Pancreas (tissue), 10 donors: ENCODE results near the gene ROM1. TPM values are rescaled to one million over a fixed set of nuclear protein-coding genes. Genes with fewer than 3 reads are reported as not detected.

ENCODE experiments used
- ATAC-seq, 4 donors: fragments of 200-7000 bp; cut with Tn5 transposase; one replicate each; pipeline versions ENCODE4 v1.8.0 to v1.9.1; 2020; ENCODE audit warnings: mild to moderate bottlenecking in 4 of 4, moderate library complexity in 4 of 4
- DNase-seq, 6 donors: peaks; one replicate each; pipeline ENCODE4 v3.0.0-alpha.2; 2020
- FAIRE-seq: peaks from 2 replicates; lab custom pipeline; 2012; peaks lifted over from hg19 to GRCh38; lab: Jason Lieb, UNC
- H3K27ac ChIP-seq, 4 donors: fragments of 200-600 bp; sonication (generic); 1 replicate in 3 of 4; 2 replicates in 1 of 4; pipeline versions ENCODE4 v1.5.0 to v1.8.0; 2020
- H3K27me3 ChIP-seq, 4 donors: fragments of 200-600 bp; one replicate each; pipeline ENCODE4 v1.8.0; 2021
- H3K36me3 ChIP-seq, 3 donors: fragments of 200-600 bp; sonication (generic) in 1 of 3; one replicate each; pipeline versions ENCODE4 v1.5.0 to v1.8.0; 2020 to 2021
- H3K4me1 ChIP-seq, 3 donors: fragments of 200-600 bp; one replicate each; pipeline ENCODE4 v1.8.0; 2021
- H3K4me3 ChIP-seq, 4 donors: fragments of 200-600 bp; sonication (generic) in 2 of 4; one replicate each; pipeline versions ENCODE4 v1.5.0 to v1.8.0; 2020 to 2021
- H3K9me3 ChIP-seq, 4 donors: fragments of 200-600 bp; one replicate each; pipeline ENCODE4 v1.8.0; 2021
- WGBS, 2 donors: extraction: QIAGEN DNeasy Blood & Tissue Kit; methylation state at CpG; one replicate each; pipeline ENCODE4 v1.1.7; 2013; 5-methylcytosine and 5-hydroxymethylcytosine counted together
- intact Hi-C, 3 donors: fragments of 100-400 bp; cut with DNase I; formaldehyde crosslinking; loops; one replicate each; pipeline versions ENCODE4 v1.11.1 to v1.14.2; 2022
- polyA plus RNA-seq, 2 donors: library from polyadenylated mRNA; stranded (reverse); fragments of 200-250 nt; gene quantifications; one replicate each; pipeline ENCODE4 v1.2.3, GENCODE V29; 2013
- total RNA-seq, 6 donors: library from RNA; stranded (reverse); fragmentation: NEBNext Ultra II Directional in 4 of 6; extraction: Animal tissue kit (Norgen Biotek cat#: 25700) in 4 of 6; gene quantifications; one replicate each; pipeline versions ENCODE4 v1.2.1 to v1.2.4, GENCODE V29; 2021 to 2023
- TF ChIP-seq, protein P1 (sequence below), 4 donors: fragments of 200-600 bp; sonication (generic) in 3 of 4; IDR thresholded peaks; one replicate each; pipeline versions ENCODE4 v1.5.0 to v1.8.0; 2021; ENCODE audit warnings: antibody characterized with exemption in 4 of 4
- donor health status: healthy with polysubstance abuse.
- donor health status: DM: no; HTN: no; CAD: no; lungs with moderate emphysema.
- donor health status: DM: no; HTN: no; CAD: no.
- donor health status: control.
- donor health status: control.
- donor health status: Bipolar disorder and iron deficiency.
- donor health status: DM: yes; HTN: yes; CAD: no.
- donor health status: DM: no; HTN: no; CAD: no.
- donor health status: DM: no; HTN: no; CAD: no.
- donor health status: DM: yes; HTN: yes; CAD: no.

The ROM1 gene, protein sequence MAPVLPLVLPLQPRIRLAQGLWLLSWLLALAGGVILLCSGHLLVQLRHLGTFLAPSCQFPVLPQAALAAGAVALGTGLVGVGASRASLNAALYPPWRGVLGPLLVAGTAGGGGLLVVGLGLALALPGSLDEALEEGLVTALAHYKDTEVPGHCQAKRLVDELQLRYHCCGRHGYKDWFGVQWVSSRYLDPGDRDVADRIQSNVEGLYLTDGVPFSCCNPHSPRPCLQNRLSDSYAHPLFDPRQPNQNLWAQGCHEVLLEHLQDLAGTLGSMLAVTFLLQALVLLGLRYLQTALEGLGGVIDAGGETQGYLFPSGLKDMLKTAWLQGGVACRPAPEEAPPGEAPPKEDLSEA
- 1 to 10 TPM in 4 of 6 donors, under 1 TPM in 2; 0.65 to 2.8 (median 1.6) TPM for total RNA-seq
- 1 to 10 TPM; 5.1 to 5.6 TPM for polyA plus RNA-seq

DNA sequence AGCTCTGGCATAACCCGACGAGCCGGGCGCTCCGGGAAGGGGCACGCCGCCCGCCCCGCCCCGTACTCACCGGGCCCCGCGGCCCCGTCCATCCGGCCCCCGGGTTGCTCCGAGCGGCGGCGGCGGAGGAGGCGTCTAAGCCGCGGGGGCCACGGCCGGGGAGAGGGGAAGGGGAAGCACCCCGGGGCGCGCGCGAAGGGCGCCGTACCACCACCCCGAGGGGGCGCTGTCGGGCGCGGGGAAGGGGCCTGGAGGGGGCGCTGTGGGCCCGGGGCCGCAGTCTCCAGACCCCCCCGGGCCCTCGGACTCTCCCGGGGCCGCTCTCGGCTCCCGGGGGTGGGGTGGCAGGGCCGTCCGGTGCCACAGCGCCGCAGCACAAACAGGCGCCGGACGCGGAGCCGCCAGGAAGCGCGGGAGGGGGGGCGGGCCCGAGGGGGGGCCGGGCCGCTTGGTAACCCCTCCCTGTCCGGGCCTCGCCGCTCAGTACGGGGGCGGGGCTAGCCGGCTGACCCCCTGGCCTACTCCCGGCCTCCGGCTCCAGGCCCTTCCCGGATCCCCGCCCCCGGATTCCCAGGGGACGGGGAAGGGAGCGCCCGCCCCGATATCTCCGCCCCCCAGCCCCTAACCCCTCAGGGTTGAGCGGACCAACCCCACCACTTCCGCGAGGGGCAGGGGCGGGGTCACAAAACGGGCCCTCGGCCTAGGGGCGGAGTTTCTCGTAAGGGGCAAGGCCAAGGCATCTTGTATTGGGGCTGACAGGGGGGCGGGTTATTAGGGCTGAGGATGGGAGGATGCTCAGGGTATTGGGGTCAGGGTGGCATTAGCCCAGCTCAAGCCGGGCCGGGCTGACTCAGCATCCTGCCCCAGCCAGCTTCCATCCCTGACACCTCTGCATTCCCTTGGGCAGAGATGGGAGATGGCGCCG lies at the start of gene ROM1, which contains the start of gene EML3:
Gene ROM1 (plus strand): TSS at position 892 of the 925 bp plus-strand sequence. CDS start 25 bp downstream, at position 917.
Gene EML3 (minus strand): TSS at position 410 of the 925 bp plus-strand sequence. CDS start 318 bp downstream, at position 92.
- WGBS, 2 donors: 3 to 6% methylated on average over 20 to 91 of the region's 91 CpGs
- TF ChIP-seq, protein P1, sequence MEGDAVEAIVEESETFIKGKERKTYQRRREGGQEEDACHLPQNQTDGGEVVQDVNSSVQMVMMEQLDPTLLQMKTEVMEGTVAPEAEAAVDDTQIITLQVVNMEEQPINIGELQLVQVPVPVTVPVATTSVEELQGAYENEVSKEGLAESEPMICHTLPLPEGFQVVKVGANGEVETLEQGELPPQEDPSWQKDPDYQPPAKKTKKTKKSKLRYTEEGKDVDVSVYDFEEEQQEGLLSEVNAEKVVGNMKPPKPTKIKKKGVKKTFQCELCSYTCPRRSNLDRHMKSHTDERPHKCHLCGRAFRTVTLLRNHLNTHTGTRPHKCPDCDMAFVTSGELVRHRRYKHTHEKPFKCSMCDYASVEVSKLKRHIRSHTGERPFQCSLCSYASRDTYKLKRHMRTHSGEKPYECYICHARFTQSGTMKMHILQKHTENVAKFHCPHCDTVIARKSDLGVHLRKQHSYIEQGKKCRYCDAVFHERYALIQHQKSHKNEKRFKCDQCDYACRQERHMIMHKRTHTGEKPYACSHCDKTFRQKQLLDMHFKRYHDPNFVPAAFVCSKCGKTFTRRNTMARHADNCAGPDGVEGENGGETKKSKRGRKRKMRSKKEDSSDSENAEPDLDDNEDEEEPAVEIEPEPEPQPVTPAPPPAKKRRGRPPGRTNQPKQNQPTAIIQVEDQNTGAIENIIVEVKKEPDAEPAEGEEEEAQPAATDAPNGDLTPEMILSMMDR (IDR thresholded peaks at IDR 0.05): peak; percentile 83 to 93 (median 88)
- DNase-seq (peak; percentile 86 to 95 (median 88)), ATAC-seq (peak; percentile 79 to 86 (median 84)), FAIRE-seq (no peak)
- Histone ChIP-seq H3K4me1 (peaks cover 0 to 11% (median 0%) of the 10 kb centered on the region in 3 donors), H3K9me3 (no peaks in the 10 kb centered on the region), H3K36me3 (no peaks in the 10 kb centered on the region), H3K4me3 (peak within 1 kb of the TSS; percentile 42 to 82 (median 58)), H3K27me3 (no peaks in the 10 kb centered on the region), H3K27ac (peak within 1 kb of the TSS; percentile 67 to 97 (median 93))
- intact Hi-C loops: no loop called here

DNA sequence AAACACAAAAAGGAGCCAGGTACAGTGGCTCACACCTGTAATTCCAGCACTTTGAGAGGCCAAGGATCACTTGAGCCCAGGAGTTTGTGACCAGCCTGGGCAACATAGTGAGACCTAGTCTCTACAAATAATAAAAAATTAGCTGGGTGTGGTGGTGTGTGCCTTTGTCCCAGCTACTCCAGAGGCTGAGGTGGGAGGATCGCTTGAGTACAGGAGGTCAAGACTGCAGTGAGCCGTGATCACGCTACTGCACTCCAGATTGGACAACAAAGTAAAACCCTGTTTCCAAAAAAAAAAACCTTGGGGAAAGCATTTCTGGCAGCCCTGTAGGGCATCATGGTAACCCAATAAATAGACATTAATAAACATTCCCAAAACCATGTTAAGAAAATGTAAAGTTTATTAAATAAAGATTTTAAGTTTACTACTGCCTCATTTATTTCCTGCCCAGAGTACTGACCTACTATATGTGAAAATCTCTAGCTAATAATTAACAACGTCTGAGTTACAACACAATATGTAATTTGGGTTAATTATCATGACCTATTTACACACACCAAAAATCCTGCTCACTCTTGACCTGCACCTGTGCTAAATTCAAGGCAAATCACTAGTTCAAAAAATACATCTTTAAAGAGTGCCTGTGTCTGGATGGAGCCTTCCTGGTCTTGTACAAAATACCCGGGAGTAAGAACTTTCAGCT lies 47.8 kb upstream of the ROM1 start:
- Histone ChIP-seq H3K36me3 (peaks cover 7 to 51% (median 29%) of the 10 kb centered on the region in 3 donors), H3K9me3 (no peaks in the 10 kb centered on the region), H3K27me3 (no peaks in the 10 kb centered on the region), H3K4me1 (peaks cover 0 to 4% (median 3%) of the 10 kb centered on the region in 3 donors), H3K27ac (no peak overlapping the region), H3K4me3 (no peak overlapping the region)
- TF ChIP-seq, protein P1 (IDR thresholded peaks at IDR 0.05): no peak
- DNase-seq (no peak), ATAC-seq (no peak), FAIRE-seq (no peak)
- intact Hi-C loops: no loop called here
- WGBS, 2 donors: 62 to 69% methylated on average over 5 of the region's 5 CpGs

DNA sequence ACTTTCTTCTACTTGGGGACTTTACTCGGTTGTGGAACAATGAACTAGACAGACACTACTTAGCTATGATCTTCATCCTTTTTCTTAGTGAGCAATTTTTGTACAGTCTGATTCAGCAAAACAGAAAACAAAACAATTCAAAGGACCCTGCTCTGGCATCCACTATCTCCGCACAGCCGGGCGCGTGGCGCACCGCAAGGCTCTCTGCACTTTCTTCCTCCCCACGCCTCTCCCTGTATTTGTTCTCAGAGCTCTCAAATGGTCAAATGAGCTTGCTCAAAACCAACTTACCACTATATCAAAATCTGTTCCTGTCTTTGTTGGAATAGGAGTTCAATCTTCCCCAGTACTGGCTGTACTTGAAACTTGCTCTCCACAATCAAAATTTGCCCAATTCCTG lies 46.8 kb upstream of the ROM1 start:
- TF ChIP-seq, protein P1 (IDR thresholded peaks at IDR 0.05): no peak
- FAIRE-seq: no peak
- H3K27ac ChIP-seq: no peak overlapping the region

DNA sequence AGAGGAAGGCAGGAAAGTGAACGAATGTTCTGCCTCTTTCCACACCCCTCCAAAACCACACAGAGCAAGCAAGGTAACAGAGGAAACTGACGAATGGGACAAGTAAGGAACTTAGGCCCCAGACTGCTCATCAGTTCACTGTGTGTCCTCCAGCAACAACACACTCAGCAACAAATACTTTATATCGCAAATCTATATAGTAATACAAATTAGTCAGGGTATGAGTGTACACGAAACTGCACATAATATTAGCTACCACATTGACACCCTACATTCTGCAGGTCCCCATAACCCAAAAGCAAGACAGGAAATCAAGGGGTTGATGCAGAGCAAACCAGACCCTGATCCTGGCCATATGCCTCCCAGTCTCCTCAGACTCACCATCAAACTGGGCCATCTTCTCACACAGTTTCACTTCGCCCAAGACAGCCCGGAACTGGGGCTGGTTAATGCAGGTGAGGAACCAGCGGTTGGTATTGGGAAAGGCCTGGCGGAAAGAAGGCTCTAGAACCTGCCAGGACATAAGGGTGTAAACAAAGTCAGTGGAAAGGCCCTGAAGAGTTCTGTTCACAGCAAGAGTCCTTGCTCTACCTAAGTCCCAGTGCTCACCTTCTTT lies 45.9 kb upstream of the ROM1 start:
- FAIRE-seq: no peak
- TF ChIP-seq, protein P1 (IDR thresholded peaks at IDR 0.05): no peak
- Histone ChIP-seq H3K36me3 (peaks cover 7 to 67% (median 27%) of the 10 kb centered on the region in 3 donors), H3K9me3 (no peaks in the 10 kb centered on the region), H3K27ac (no peak overlapping the region), H3K4me1 (peaks cover under 1 to 7% (median 3%) of the 10 kb centered on the region in 3 donors), H3K4me3 (no peak overlapping the region), H3K27me3 (no peaks in the 10 kb centered on the region)
- DNase-seq: peak in 1 of 6 donors; percentile 26
- WGBS, 2 donors: 77 to 84% methylated on average over 8 of the region's 8 CpGs
- ATAC-seq: no peak
- intact Hi-C loops: no loop called here

More for the DNA sequence above, 46.8 kb upstream of the ROM1 start:
- 88 to 92% methylated on average over 8 of the region's 8 CpGs for WGBS, 2 donors
- Histone ChIP-seq H3K27me3 (no peaks in the 10 kb centered on the region), H3K9me3 (no peaks in the 10 kb centered on the region), H3K36me3 (peaks cover 7 to 60% (median 29%) of the 10 kb centered on the region in 3 donors), H3K4me1 (no peaks in the 10 kb centered on the region), H3K4me3 (no peak overlapping the region)
- intact Hi-C loops: no loop called here
- DNase-seq (no peak), ATAC-seq (no peak)
